Purkinje cell (primary cell): ENCODE results near the gene PGLYRP1. TPM values are rescaled to one million over a fixed set of nuclear protein-coding genes. Genes with fewer than 3 reads are reported as not detected.

Experiments
- polyA plus RNA-seq: library from polyadenylated mRNA; unstranded; fragments of >200 nt; fragmentation: Nextera tagmentation; gene quantifications from 2 replicates; pipeline ENCODE4 v1.2.1, GENCODE V29; 2014

PGLYRP1 gene, protein sequence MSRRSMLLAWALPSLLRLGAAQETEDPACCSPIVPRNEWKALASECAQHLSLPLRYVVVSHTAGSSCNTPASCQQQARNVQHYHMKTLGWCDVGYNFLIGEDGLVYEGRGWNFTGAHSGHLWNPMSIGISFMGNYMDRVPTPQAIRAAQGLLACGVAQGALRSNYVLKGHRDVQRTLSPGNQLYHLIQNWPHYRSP
- not detected in 2 replicates for polyA plus RNA-seq

DNA sequence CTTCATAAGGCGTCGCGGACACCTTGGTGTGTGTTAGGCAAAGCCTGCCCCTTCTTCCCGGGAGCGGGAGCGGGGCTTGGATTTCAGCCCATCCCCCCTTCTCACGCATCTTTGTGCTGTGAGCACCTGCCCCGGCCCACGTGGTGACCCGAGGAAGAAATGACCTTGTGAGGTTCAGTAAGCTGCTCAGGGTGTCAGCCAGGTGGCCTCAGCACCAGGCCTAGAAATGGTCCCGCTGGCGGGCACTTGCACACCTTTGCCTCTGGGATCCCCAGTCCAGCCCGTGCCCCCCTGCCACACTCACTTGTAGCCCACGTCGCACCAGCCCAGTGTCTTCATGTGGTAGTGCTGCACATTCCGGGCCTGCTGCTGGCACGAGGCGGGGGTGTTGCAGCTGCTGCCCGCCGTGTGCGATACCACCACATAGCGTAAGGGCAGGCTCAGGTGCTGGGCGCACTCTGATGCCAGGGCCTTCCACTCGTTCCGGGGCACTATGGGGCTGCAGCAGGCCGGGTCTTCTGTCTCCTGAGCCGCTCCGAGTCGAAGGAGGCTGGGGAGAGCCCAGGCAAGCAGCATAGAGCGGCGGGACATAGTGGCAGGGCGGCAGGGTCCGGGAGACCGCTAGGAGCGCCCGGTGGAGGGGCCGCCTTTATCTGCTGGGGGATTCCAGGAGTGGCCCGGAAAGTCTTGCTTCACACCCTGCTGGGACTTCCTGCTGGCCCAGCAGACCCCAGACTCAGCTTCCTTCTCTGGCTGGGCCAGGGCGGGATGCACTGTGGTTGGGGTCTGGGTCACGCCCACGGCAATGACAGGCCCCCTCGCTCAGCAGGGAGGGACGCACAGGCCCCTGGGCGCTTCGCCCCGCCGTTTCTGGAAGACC lies at the start of gene PGLYRP1:
Gene PGLYRP1 (minus strand): TSS at position 623 of the 880 bp plus-strand sequence. CDS start 32 bp downstream, at position 591.

DNA sequence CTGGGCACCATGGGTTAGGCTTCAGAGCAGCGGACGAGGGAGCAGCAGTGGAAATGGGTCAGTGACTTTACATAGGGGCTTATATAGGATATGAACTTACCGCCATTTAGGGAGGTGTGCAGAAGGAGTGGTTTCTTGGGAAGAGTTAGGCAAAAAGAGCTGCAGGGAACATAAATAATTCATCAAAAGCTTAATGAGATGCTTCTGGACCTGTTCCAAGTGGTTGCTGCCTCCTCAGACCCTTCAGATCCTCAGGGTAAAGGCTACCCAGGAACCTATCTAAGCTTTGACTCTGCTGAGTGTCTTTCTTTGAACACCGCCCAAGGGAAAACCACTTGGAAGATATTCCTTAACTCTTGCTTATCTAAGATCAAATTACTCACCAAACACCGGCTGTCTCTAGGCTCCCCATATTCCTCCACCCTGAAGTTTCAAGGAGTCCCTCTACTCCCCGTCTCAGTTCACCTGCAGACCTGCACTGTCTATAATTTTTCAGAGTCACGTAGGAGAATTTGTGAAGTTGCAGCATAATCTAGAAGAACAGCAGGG lies 18.2 kb upstream of the PGLYRP1 start, which contains the start of gene IGFL4:
Gene IGFL4 (minus strand): TSS at position 51 of the 549 bp plus-strand sequence. CDS start 40 bp downstream, at position 11.

DNA sequence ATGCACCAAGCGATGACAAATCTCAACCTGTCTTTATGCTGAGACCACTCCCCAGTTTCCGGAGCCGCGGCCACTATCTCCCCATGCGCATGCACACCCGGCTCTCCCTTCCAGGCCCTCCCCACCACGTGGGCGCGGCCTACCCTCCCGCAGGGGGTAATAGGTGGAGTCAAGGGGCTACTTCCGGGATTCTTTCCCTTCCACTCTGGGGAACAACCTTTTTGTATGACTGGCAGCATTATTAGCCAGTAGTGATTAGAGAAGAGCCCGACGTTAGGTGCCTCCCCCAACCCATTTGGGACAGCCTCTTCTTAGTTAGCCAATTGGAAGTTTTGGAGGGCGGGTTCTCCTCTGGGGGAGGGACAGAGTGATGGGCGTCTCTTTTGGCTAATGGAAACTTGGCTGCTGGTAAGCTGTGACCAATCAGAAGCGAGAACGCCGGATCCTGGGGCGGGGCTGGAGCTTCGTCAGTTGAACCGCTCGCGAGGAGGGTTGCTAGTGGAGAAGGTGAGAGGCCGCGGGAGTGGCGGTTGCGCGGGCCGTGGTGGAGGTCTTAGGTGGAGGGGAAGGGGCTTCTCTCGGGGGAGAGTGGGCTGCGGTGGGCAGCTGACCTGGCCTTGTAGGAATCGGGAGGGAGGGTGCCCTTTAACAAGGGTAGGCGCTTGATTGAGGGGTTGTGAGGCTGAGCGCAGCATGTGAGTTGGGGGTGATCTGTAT lies 27.7 kb downstream of the PGLYRP1 start, which contains the start of gene CCDC61:
Gene CCDC61 (plus strand): TSS at position 470 of the 717 bp plus-strand sequence. CDS start 7,552 bp downstream, outside the sequence.

DNA sequence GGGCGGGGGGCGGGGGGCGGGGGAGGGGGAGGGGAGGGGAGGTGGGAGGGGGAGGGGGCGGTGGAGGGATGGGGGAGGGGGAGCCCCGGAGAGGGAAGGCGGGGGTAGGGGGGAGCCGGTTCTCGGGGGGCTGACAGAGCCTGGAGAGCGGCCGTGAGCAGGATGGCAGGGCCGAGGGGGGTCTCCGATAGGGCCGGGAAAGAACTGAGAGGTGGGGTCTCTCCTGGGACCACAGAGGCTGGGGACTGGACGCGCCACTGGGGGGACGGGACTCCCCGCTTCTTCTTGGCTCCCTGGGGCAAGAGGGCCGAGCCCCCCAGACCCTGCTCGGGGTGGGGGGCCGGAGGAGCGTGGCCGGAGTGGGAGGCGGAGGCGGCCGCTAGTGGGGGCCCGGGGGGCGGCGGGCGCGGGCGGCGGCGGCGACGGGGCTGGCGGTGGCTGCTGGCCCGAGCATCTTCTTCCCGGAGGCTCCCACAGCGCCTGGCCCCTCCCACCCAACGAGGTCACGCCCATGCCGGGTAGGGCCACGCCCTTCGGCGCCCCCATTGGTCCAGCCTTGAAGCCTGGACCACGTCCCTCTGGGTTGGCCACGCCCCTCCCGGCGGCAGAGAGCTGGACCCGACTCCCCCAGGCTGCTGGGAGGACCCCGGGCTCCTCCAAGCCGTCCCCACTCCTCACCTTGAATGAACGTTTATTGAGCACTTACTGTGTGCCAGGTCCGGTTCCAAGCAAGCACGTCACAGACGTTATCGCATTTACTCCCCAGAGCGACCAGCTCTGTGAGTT lies 49.1 kb downstream of the PGLYRP1 start, which contains the start of gene NOVA2:
Gene NOVA2 (minus strand): TSS at position 313 of the 786 bp plus-strand sequence. CDS start 514 bp downstream, outside the sequence.

Other genes starting within 250 kb of the PGLYRP1 start
- gene DMPK, start 240.6 kb downstream of the PGLYRP1 start, polyA plus RNA-seq = 0.67 and 1.2 TPM in 2 replicates
- 5.3 and 6.8 TPM in 2 replicates for gene DMWD, start 230.2 kb downstream of the PGLYRP1 start, polyA plus RNA-seq
- gene RSPH6A, start 207.7 kb downstream of the PGLYRP1 start, polyA plus RNA-seq = not detected in 2 replicates
- 0.63 and 1.2 TPM in 2 replicates for gene SYMPK, start 159.9 kb downstream of the PGLYRP1 start, polyA plus RNA-seq
- gene FOXA3, start 158.7 kb downstream of the PGLYRP1 start, polyA plus RNA-seq = not detected in 2 replicates
- 0.77 and 1.9 TPM in 2 replicates for gene IRF2BP1, start 136.9 kb downstream of the PGLYRP1 start, polyA plus RNA-seq
- 2.1 and 4.6 TPM in 2 replicates for gene MYPOP, start 120.4 kb downstream of the PGLYRP1 start, polyA plus RNA-seq
- gene NANOS2, start 108.3 kb downstream of the PGLYRP1 start, polyA plus RNA-seq = not detected in 2 replicates
- 2.3 and 2.6 TPM in 2 replicates for gene NOVA2, start 49.2 kb downstream of the PGLYRP1 start, polyA plus RNA-seq
- gene CCDC61, start 27.6 kb downstream of the PGLYRP1 start, polyA plus RNA-seq = not detected in 2 replicates
- 6.8 and 12.4 TPM in 2 replicates for gene IGFL4, start 17.9 kb upstream of the PGLYRP1 start, polyA plus RNA-seq
- not detected in 2 replicates for gene IGFL3, start 101.6 kb upstream of the PGLYRP1 start, polyA plus RNA-seq
- gene IGFL2, start 125.2 kb upstream of the PGLYRP1 start, polyA plus RNA-seq = not detected in 2 replicates
- gene IGFL1, start 206.7 kb upstream of the PGLYRP1 start, polyA plus RNA-seq = not detected in 2 replicates